SJCRH30 (cell line): ENCODE data around the gene C17orf107. TPM values are rescaled to one million over a fixed set of nuclear protein-coding genes. Genes with fewer than 3 reads are reported as not detected.
"Not testable (repeated sequence)": the region's sequence is repeated elsewhere in the genome, so short reads cannot be mapped to it uniquely, and the experiment has no call there.

Experiments
- DNase-seq, 2 experiments: peaks; one replicate each; pipeline ENCODE4 v3.0.0-alpha.2; 2015 to 2020
- H3K27ac ChIP-seq: fragments of 250-450 bp; sonication (Bioruptor Pico); 2 replicates; pipeline ENCODE4 v1.5.1; 2020; ENCODE audit warnings: mild to moderate bottlenecking, moderate library complexity
- H3K27me3 ChIP-seq: fragments of 250-450 bp; sonication (Bioruptor Pico); 2 replicates; pipeline ENCODE4 v1.5.1; 2020; ENCODE audit warnings: mild to moderate bottlenecking, moderate library complexity
- H3K36me3 ChIP-seq: fragments of 250-450 bp; sonication (Bioruptor Pico); 2 replicates; pipeline ENCODE4 v1.5.1; 2020; ENCODE audit warnings: mild to moderate bottlenecking, moderate library complexity
- H3K4me1 ChIP-seq: fragments of 250-450 bp; sonication (Bioruptor Pico); 2 replicates; pipeline ENCODE4 v1.5.1; 2020; ENCODE audit warnings: mild to moderate bottlenecking, moderate library complexity
- H3K4me3 ChIP-seq: fragments of 250-450 bp; sonication (Bioruptor Pico); 2 replicates; pipeline ENCODE4 v1.5.1; 2020; ENCODE audit warnings: mild to moderate bottlenecking, moderate library complexity
- H3K9me3 ChIP-seq: fragments of 250-450 bp; sonication (Bioruptor Pico); replicated peaks from 2 replicates; pipeline ENCODE4 v1.5.1; 2020; ENCODE audit warnings: mild to moderate bottlenecking, moderate library complexity
- total RNA-seq: library from RNA; depleted of rRNA; stranded (reverse); fragments of >200 nt; shearing (Covaris generic); gene quantifications from 2 replicates; pipeline ENCODE4 v1.2.3, GENCODE V29; 2014

C17orf107 gene
- total RNA-seq, 1 experiment from 2014 or later = 0.16 TPM

DNA sequence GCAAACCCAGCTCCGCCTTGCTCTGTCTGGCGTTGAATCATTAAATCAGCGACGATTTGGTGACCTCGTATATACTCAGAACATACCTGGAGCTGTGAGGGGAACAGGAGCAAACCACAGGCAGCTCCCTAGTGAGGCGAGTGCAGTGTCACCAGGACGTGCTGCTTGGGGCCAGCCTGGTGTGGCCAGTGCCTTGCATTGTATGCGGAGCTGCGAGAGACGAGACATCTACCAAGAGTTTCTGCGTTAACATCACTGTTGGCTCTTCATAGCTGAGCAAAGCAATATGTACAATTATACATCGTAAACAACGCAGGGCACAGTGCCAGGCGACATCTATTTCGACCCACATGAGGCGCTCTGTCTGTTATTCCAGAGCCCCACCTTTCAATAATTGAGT lies 38.3 kb upstream of the C17orf107 start:
- Histone ChIP-seq H3K9me3 (no peaks in the 10 kb centered on the region), H3K4me3 (no peak overlapping the region), H3K27ac (no peak overlapping the region), H3K36me3 (no peaks in the 10 kb centered on the region), H3K4me1 (peaks cover 5% of the 10 kb centered on the region), H3K27me3 (no peaks in the 10 kb centered on the region)
- DNase-seq = no peak

DNA sequence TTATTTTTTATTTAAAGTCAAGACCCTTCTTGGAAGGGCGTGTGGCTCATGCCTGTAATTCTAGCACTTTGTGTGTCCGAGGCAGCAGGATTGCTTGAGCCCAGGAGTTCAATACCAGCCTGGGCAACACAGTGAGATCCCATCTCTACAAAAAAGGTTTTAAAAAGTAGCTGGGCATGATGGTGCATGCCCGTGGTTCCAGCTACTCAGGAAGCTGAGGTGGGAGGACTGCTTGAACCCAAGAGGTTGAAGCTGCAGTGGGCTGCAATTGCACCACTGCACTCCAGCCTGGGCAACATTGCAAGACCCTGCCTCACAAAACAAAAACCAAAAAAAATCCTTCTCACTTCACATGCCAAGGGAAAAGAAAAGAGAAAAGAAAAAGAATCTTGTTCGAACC lies 36.6 kb upstream of the C17orf107 start:
- H3K27me3 ChIP-seq = no peaks in the 10 kb centered on the region
- DNase-seq = no peak
- no peaks in the 10 kb centered on the region for H3K9me3 ChIP-seq
- H3K27ac ChIP-seq = no peak overlapping the region
- H3K36me3 ChIP-seq = no peaks in the 10 kb centered on the region
- H3K4me3 ChIP-seq = no peak overlapping the region
- peaks cover 4% of the 10 kb centered on the region for H3K4me1 ChIP-seq

GRCh38 chr17:4863321-4863720 lies 36.0 kb upstream of the C17orf107 start:
- H3K27me3 ChIP-seq = no peaks in the 10 kb centered on the region

DNA sequence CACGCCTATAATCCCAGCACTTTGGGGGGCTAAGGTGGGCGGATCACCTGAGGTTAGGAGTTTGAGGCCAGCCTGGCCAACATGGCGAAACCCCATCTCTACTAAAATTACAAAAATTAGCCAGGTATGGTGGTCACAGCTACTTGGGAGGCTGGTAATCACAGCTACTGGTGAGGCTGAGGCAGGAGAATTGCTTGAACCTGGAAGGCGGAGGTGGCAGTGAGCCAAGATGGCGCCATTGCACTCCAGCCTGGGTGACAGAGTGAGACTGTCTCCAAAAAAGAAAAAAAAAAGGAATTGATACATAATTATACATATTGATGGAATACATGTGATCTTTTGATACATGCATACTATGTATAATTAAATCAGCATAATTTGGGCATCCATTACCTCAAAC lies 31.8 kb upstream of the C17orf107 start:
- not testable (repeated sequence) for H3K9me3 ChIP-seq, H3K27ac ChIP-seq, DNase-seq, H3K36me3 ChIP-seq, H3K4me1 ChIP-seq, H3K27me3 ChIP-seq, H3K4me3 ChIP-seq

More at GRCh38 chr17:4863321-4863720, 36.0 kb upstream of the C17orf107 start:
- no peak overlapping the region for H3K4me3 ChIP-seq
- no peaks in the 10 kb centered on the region for H3K36me3 ChIP-seq
- H3K27ac ChIP-seq = no peak overlapping the region
- no peaks in the 10 kb centered on the region for H3K9me3 ChIP-seq
- DNase-seq = no peak
- H3K4me1 ChIP-seq = no peaks in the 10 kb centered on the region

DNA sequence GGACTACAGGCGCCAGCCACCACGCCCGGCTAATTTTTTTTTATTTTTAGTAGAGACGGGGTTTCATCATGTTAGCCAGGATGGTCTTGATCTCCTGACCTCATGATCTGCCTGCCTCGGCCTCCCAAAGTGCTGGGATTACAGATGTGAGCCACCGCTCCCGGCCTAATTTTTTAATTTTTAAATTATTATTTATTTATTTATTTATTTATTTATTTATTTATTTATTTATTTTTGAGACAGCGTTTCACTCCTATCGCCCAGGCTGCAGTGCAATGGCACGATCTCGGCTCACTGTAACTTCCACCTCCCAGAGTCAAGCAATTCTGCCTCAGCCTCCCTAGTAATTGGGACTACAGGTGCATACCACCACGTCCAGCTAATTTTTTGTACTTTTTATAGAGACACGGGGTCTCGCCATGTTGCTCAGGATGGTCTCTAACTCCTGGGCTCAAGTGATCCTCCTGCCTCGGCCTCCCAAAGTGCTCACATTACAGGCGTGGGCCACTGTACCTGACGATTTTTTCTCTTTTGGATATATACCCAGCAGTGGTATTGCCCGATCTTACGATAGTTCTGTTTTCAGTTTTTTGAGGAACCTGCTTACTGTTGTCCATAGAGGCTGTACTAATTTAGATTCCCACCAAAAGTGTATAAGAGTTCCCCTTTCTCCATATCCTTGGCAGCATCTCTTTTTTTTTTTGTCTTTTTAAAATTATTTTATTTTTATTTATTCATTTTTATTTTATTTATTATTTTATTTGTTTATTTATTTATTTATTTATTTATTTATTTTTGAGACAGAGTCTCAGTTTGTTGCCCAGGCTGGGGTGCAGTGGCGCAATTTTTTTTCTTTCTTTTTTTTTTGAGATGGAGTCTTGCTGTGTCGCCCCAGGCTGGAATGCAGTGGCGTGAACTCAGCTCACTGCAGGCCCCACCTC lies 30.0 kb upstream of the C17orf107 start:
- not testable (repeated sequence) for H3K27me3 ChIP-seq, H3K36me3 ChIP-seq

DNA sequence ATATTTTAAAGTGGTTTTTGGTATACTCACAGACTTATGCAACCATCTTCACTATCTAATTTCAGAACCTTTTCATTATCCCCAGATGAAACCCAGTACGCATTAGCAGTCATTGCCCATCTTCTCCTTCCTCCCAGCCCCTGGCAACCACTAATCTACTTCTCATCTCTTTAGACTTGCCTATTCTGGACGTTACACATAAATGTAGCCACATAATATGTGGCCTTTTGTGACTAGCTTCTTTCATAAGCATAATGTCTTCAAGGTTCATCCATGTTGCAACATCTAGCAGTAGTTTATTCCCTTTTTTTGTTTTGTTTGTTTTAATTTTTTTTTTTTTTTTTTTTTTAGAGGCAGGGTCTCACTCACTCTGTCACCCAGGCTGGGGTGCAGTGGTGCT lies 28.5 kb upstream of the C17orf107 start:
- no peaks in the 10 kb centered on the region for H3K4me1 ChIP-seq
- DNase-seq = no peak
- H3K27ac ChIP-seq = no peak overlapping the region
- no peaks in the 10 kb centered on the region for H3K27me3 ChIP-seq
- H3K4me3 ChIP-seq = no peak overlapping the region
- H3K36me3 ChIP-seq = no peaks in the 10 kb centered on the region
- no peaks in the 10 kb centered on the region for H3K9me3 ChIP-seq

More for the DNA sequence above, 30.0 kb upstream of the C17orf107 start:
- H3K4me1 ChIP-seq, H3K9me3 ChIP-seq, H3K4me3 ChIP-seq, H3K27ac ChIP-seq, DNase-seq: not testable (repeated sequence)

DNA sequence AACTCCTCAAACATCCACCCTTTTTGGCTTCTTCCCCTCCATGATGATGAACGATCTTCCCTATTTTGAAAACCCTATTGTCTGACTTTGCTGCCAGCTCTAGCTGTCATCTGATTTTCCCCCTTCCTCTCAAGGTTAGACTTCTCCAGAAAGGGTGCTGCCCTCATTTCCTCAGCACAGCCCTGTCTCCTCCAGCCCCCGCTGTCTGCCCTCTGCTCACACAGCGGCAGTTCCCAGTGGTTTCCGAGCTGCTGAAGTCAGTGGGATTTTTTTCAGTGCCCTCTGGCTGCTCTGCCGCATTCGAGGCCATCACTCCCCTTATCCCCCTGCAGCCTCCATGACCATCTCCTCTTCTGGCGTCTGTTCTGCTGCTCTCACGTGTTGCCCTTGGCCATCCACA lies 26.6 kb upstream of the C17orf107 start:
- no peaks in the 10 kb centered on the region for H3K4me1 ChIP-seq
- H3K27ac ChIP-seq = no peak overlapping the region

DNA sequence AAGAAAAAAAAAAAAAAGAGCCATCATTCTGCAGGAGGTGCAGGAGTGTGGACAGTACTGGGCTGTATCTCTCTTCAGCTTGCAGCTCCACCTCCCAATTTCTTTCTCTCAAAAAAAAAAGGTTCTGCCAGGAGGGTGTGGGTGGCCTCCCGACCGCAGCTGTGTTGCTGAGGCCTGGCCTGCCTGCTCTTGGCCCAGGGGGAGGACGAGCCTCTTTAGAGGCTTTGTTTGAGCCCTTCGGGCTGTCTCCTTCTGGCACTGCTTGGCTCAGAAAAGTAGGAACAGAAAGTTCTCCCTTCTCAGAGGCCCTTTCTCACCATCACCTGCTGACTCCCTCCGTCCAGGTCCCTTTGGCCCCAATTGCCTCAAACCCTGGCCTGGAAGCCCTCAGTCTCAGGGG lies 22.2 kb upstream of the C17orf107 start:
- Histone ChIP-seq H3K27ac (no peak overlapping the region), H3K4me1 (no peaks in the 10 kb centered on the region), H3K9me3 (no peaks in the 10 kb centered on the region), H3K4me3 (no peak overlapping the region), H3K27me3 (no peaks in the 10 kb centered on the region), H3K36me3 (no peaks in the 10 kb centered on the region)
- no peak for DNase-seq

More for the DNA sequence above, 26.6 kb upstream of the C17orf107 start:
- no peaks in the 10 kb centered on the region for H3K36me3 ChIP-seq
- no peak overlapping the region for H3K4me3 ChIP-seq
- H3K9me3 ChIP-seq = no peaks in the 10 kb centered on the region
- no peak for DNase-seq
- no peaks in the 10 kb centered on the region for H3K27me3 ChIP-seq

GRCh38 chr17:4879601-4880000 lies 19.7 kb upstream of the C17orf107 start:
- no peak overlapping the region for H3K27ac ChIP-seq
- no peak overlapping the region for H3K4me3 ChIP-seq
- no peaks in the 10 kb centered on the region for H3K9me3 ChIP-seq
- no peaks in the 10 kb centered on the region for H3K27me3 ChIP-seq
- H3K4me1 ChIP-seq = no peaks in the 10 kb centered on the region
- DNase-seq = no peak
- H3K36me3 ChIP-seq = no peaks in the 10 kb centered on the region

- DNase-seq = no peak
- Histone ChIP-seq H3K27ac (no peak overlapping the region), H3K9me3 (no peaks in the 10 kb centered on the region), H3K4me3 (no peak overlapping the region), H3K27me3 (no peaks in the 10 kb centered on the region), H3K4me1 (no peaks in the 10 kb centered on the region), H3K36me3 (no peaks in the 10 kb centered on the region)
Observed at GRCh38 chr17:4880857-4881256, 18.5 kb upstream of the C17orf107 start.

DNA sequence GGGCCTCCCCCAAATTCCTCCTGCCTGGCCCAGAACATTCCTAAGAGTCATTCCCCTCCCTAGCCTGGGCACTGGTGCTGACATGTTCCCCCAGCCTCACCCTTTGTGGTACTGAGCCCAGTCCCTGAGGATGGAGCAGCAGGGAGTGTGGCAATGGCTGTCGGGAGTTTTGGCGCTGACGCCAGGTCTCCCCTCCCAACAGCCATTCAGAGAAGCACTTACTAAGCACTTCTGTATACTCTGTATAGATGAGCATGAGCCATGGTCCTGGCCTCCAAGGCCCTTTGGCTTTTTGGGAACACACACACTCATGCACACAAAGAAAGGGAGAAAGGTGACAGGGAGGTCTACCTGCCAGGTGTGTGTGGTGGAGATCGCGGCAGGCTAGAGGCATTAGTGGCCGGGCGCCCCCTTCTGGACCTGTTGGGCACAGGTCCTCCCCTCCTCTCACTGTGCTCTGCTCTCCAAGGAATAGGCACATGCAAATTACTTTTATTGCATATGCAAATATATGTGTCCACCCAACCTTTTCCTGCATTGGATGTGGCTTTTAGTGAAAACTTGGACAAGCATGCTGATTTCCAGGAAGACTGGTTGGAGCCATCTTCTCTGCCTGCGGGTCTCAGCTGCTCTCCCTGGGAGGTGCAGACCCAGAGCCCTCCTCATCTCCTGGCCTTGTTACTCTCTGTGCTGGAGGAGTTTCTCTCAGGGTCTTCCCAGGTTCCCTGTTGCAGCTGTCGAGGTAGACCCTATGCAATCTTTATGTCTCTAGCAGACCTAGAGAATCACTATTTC lies 17.4 kb upstream of the C17orf107 start:
- Histone ChIP-seq H3K27ac (no peak overlapping the region), H3K27me3 (no peaks in the 10 kb centered on the region), H3K4me1 (no peaks in the 10 kb centered on the region), H3K4me3 (no peak overlapping the region), H3K9me3 (no peaks in the 10 kb centered on the region), H3K36me3 (no peaks in the 10 kb centered on the region)
- DNase-seq = peak in 1 of 2 experiments; percentile 37

DNA sequence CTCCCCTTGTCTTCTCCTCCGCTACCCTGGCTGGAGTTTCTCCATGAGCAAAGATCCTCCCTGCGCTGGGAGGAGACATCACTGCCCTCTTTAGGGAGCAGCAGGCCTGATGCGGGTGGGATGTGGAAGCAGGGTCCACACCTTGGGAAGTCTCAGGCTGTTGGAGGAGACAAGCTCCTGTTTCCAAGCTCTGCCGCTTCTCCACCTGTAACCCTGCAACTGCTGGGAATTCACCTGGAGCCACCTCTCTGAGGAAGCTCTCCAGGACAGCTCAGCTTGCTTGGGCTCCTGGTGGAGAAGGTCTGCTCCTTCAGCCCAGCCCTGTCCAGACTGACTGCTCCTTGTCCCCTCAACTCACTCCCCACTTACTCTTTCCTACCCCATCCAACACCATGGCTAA lies 14.8 kb upstream of the C17orf107 start:
- Histone ChIP-seq H3K36me3 (no peaks in the 10 kb centered on the region), H3K4me1 (no peaks in the 10 kb centered on the region), H3K9me3 (no peaks in the 10 kb centered on the region)

DNA sequence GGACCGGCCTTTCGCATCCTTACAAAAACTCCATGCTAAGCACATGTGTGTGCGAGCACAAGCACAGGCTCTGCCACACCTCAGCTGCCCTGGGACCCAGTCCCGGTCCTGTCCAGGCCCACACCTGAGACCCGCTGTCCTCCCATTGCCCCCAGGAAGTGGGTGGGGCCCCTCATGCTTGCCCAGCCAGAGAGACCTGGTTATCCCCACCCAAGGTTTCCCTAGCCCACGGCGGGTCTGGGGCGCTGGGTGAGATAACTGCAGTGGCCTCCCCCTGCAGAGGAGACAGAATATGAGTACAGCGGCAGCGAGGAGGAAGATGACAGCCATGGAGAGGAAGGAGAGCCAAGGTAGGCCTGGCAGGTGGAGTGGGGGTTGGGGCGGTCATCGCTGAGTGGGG lies 12.5 kb upstream of the C17orf107 start:
- DNase-seq = no peak
- no peaks in the 10 kb centered on the region for H3K36me3 ChIP-seq
- H3K27ac ChIP-seq = no peak overlapping the region
- no peak overlapping the region for H3K4me3 ChIP-seq
- H3K4me1 ChIP-seq = no peaks in the 10 kb centered on the region
- no peaks in the 10 kb centered on the region for H3K27me3 ChIP-seq
- no peaks in the 10 kb centered on the region for H3K9me3 ChIP-seq

More for the DNA sequence above, 14.8 kb upstream of the C17orf107 start:
- Histone ChIP-seq H3K4me3 (no peak overlapping the region), H3K27me3 (no peaks in the 10 kb centered on the region), H3K27ac (no peak overlapping the region)
- DNase-seq = no peak

- H3K36me3 ChIP-seq = no peaks in the 10 kb centered on the region
Observed at GRCh38 chr17:4887581-4887980, 11.8 kb upstream of the C17orf107 start.

More at GRCh38 chr17:4887581-4887980, 11.8 kb upstream of the C17orf107 start:
- Histone ChIP-seq H3K27me3 (no peaks in the 10 kb centered on the region), H3K27ac (no peak overlapping the region), H3K4me1 (no peaks in the 10 kb centered on the region), H3K4me3 (no peak overlapping the region), H3K9me3 (no peaks in the 10 kb centered on the region)
- no peak for DNase-seq
